RPMI7951 (cell line): ENCODE measurements around the gene KRT17. TPM values are rescaled to one million over a fixed set of nuclear protein-coding genes. Genes with fewer than 3 reads are reported as not detected.

Experiments used
- DNase-seq: peaks from one replicate; pipeline ENCODE4 v3.0.0-alpha.2; 2012; ENCODE audit warnings: low read depth
- total RNA-seq: library from RNA; depleted of rRNA; stranded (reverse); fragments of >200 nt; shearing (Covaris generic); gene quantifications from 2 replicates; pipeline ENCODE4 v1.2.3, GENCODE V29; 2014; rRNA removed

The KRT17 gene
- total RNA-seq, 1 experiment from 2014 or later = 35.9 TPM

DNA sequence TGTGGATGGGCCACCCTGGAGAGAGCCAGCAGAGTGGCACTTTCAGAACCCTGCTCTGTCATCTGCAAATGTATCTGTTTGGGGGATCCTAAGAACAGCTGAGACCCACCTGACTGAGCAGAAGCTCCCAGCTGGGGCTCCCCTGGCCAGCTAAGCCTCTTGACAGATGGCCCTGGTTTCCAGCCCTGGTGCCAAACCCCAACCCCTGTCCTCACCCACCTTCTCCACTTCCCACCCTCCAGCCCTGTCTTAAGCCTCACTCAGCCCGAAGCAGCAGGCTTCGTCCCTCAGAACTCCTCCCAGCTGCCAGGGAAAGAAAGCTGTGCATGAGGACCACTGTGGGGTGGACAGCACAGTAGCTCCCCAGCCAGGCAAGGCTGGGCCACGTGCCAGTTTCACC lies 49.0 kb downstream of the KRT17 start:
- DNase-seq = no peak

DNA sequence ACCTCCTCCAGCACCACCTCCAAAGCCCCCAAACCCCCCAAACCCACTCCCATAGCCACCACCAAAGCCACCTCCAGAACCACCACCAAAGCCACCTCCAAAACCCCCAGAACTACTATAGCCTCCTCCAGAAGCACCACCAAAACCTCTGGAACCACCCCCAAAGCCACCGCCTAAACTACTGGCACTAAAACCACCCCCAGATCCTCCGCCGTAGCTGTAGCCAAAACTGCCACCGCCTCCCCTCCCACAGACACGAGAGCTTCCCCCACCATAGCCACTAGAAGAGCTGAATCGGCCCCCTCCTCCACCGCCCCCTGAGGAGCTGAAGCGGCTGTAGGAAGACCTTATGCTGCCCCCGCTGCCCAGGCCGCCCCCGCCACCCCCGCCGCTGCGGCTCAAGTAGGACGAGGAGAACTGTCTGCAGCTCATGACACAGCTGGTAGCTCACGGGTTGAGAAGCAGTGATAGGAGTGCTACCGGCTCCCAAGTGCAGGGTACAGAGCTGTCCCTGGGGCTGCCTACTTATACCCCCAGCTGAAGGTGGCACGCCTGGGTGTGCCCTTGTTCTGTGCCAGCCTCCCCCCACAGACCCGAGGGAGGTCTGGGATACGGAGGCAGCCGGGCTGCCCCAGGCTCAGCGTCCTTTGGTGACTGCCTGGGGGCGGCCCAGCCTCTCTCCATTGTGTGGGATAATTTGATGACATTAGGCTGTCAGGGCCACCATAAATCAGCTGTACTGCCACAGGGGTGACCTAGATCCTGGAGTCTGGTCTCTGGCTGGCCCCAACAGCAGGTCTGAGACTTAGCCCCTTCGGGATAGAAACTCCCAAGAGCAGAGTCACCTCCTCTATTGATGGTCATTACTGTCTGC lies 52.6 kb downstream of the KRT17 start, which contains the start of gene KRT9:
KRT9 (minus strand) TSS at position 499 of the 874 bp plus-strand sequence; CDS start at position 432, 67 bp downstream.
- no peak for DNase-seq

Other genes starting within 250 kb of the KRT17 start
- gene KRT34, start 242.3 kb downstream of the KRT17 start, total RNA-seq = not detected in 2 replicates
- gene KRT31, start 227.0 kb downstream of the KRT17 start, total RNA-seq = not detected in 2 replicates
- gene KRT37, start 200.0 kb downstream of the KRT17 start, total RNA-seq = not detected in 2 replicates
- gene KRT38, start 183.6 kb downstream of the KRT17 start, total RNA-seq = not detected in 2 replicates
- not detected in 2 replicates for gene KRT32, start 157.2 kb downstream of the KRT17 start, total RNA-seq
- not detected in 2 replicates for gene KRT35, start 143.4 kb downstream of the KRT17 start, total RNA-seq
- not detected in 2 replicates for gene KRT36, start 134.7 kb downstream of the KRT17 start, total RNA-seq
- gene KRT13, start 119.0 kb downstream of the KRT17 start, total RNA-seq = 0.24 TPM in 1 of 2 replicates, not detected in the other
- 3.4 and 7.3 TPM in 2 replicates for gene KRT15, start 105.7 kb downstream of the KRT17 start, total RNA-seq
- gene KRT19, start 96.3 kb downstream of the KRT17 start, total RNA-seq = 4.6 and 7.8 TPM in 2 replicates
- gene KRT9, start 52.5 kb downstream of the KRT17 start, total RNA-seq = not detected in 2 replicates
- not detected in 2 replicates for gene KRT14, start 37.7 kb downstream of the KRT17 start, total RNA-seq
- 0.72 and 0.88 TPM in 2 replicates for gene KRT16, start 11.8 kb downstream of the KRT17 start, total RNA-seq
- 43.2 and 47.6 TPM in 2 replicates for gene EIF1, start 64.3 kb upstream of the KRT17 start, total RNA-seq
- gene GAST, start 87.8 kb upstream of the KRT17 start, total RNA-seq = not detected in 2 replicates
- gene HAP1, start 110.1 kb upstream of the KRT17 start, total RNA-seq = not detected in 2 replicates
- 27.5 and 37.2 TPM in 2 replicates for gene JUP, start 162.1 kb upstream of the KRT17 start, total RNA-seq
- 36.0 and 40.6 TPM in 2 replicates for gene P3H4, start 187.4 kb upstream of the KRT17 start, total RNA-seq
- gene FKBP10, start 188.4 kb upstream of the KRT17 start, total RNA-seq = 115 and 133 TPM in 2 replicates
- 37.5 and 39.4 TPM in 2 replicates for gene NT5C3B, start 211.7 kb upstream of the KRT17 start, total RNA-seq
- gene KLHL10, start 213.2 kb upstream of the KRT17 start, total RNA-seq = not detected in 2 replicates
- 11.8 and 18.3 TPM in 2 replicates for gene KLHL11, start 240.8 kb upstream of the KRT17 start, total RNA-seq